GM18502 (cell line): ENCODE results near the gene SCG5.

ENCODE experiments used
- ATAC-seq: cut with Tn5 transposase; IDR thresholded peaks from one replicate; pipeline ENCODE4 v1.9.1; 2021; ENCODE audit warnings: mild to moderate bottlenecking; ENCODE audit not compliant: unreplicated experiment, poor library complexity

SCG5 gene

DNA sequence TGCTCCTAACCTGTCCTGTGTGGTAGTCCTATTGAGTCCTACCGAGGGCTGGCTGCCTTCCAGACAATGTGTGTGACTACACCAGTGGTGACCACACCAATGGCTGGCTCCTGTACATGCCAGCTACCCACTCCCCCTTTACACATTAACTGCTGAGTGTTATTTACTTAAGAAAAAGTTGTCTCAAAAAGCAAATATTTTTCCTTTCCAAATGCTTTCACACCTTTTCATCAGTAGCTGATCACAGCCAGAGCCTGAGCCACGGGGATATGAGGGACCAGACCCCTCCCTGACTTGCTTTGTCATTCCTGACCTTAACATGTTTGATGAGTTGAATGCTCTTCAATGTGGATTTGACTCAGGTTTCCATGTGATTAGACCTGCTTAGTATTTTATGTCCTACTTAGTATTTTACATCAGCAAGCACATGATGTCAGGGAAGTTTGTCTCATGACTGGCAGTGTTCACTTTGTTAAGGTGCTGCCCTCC is 46.7 kb downstream of the SCG5 start:
- ATAC-seq, result no peak

DNA sequence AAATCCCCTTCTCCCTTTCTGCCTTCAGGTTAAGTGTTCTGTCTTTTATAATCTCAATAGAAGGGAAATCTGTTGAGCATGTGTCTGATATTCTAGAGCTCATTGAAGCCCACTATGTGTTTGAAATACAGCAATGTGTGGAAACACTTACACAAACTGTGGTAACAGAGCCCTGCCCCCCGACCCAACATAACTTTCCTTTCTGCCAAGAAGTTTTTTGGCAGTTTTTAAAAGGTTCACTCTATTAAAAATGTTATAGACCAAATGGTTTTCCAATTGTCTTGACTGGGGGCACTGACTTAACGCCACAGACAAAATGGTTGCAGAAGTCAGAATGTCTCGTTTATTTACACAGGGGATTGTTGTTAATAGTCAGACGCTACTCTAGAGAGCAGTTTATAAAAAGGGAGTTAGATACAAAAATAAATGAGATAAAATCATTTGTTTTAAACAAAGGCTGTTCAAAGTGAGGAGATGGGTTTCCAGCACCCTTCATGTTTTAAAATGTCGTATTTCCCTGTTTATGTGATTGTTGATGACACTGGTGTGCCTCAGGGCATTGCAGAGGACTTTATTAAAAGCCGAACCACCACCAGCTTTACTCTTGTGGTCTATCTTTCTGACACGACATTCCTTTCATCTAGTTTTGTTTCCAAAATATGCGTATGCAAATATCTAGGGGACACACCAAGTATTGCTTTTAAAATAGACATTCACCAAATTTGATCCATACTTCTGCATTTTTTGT is 49.6 kb downstream of the SCG5 start:
- no peak for ATAC-seq

DNA sequence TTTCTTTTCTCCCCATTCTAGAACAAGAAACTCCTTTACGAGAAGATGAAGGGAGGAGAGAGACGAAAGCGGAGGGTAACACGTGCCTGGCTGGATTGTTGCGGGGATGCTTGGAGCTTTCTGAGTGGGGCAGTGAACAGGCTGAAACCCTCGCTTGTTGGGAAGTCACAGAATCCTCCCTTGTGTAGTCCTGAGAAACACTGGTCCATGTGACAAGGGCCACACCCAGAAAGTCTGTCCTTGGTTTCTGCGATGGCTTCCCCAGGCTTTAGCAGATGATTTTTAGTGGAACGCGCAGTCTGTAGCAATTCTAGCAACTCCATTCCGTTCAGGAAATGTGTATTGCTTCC is 50.2 kb downstream of the SCG5 start:
- no peak for ATAC-seq

DNA sequence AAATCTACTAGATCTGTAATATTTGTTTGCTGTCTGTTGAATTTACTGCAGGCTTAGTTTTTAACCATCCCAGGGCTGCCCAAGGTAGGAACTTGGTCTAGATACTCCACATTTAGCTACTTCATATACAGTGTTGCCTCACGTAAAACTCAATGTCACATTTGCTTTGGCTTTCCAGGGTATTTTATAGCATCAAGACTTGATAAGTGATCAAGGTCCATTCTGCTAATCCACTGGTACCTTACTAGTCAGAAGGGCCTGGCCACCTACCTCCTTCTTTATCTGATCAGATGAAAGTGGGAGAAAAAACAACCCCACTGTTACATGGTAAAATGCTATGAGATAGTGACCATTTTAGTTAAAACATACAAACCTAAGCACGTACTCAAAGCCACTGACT is 50.8 kb downstream of the SCG5 start:
- ATAC-seq, result no peak

DNA sequence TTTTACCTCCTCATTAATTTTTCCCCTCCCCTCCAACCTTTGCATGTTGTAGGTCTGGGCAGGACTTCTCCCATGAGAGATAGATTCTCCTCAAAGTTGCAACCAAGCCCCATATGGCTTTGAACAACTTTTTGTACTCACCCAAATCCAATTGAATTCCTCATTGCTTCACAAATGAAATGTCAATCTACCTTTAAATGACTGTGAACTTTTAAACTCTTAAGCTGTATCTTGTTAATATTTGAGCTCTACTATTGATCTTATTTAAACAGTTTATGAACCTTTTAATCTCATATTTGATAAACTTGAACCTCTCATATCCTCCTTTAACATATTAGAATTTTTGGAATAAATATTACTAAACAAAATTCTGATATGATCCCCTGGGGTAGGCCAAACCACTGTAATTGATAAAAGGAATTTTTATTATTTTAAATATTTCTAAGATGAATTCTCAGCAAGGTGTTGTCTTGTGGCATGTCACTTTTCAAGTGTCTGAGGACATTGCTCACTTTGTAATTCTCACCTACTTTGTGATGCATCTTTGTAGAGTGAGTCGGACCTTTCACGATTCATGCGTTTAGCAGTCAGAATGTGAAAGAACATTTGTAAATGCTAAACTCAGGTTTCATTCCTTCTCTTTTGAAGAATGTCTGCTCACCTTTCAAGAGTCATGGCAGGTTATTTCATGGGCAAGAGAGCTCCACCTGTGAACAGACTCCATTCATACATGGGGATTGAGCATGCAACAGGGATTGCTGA is 52.9 kb downstream of the SCG5 start:
- ATAC-seq, result no peak

DNA sequence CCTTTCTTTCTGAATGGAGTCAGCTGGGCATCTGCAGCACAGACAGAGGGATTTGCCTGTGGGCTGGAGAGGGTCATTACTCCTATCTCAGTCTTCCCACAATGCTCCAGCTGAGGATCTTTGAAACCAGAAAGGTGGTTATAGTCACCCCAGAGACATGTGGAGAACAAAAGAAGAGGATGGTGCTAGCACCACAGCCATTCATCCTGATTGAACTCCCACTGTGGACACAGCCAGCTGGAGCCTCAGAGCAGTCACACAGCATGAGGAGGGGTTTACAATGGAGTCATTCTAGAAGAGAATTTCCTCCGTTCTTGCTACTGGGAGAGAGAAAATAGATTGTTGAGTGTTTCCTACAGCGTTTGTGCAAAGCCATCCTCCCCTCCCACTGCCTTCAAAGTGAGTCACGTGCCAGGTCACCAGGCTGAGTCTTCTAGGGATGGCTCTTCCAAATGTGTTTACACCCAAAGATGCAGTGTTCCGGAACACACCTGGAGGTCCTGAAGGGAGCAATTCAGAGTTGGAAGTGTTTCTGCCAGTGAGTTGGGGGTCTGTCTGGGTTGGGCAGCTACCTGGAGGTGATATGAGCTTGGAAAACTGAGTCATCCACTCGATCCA is 57.4 kb downstream of the SCG5 start:
- no peak for ATAC-seq

DNA sequence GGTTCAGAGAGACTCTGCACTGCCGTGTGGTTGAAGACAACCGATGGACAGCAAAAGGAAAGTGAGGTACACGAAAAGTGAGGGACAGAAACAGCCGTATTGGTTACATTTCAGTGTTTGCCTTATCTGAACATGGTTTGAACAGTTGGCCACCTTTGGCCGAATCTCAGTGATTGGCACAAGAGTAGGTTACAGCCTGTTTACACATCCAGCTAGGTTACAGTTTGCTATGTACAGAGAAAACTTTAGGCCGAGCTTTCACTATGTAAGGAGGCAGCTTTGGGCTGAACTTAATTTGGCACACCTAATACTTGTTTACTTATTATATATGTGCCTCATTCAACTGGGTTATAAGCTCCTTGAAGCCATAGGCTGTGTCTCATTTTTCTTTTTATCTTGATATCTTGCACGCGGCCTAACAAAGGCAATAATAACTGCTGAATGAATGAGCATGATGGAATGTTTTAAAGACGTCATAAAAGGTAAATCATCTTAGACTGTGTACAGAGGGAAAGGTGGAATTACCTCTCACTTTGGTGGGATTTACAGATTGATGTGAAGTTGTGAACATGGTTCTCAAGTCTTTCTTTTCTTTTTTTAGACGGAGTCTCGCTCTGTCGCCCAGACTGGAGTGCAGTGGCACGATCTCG is 59.1 kb downstream of the SCG5 start:
- no peak for ATAC-seq

DNA sequence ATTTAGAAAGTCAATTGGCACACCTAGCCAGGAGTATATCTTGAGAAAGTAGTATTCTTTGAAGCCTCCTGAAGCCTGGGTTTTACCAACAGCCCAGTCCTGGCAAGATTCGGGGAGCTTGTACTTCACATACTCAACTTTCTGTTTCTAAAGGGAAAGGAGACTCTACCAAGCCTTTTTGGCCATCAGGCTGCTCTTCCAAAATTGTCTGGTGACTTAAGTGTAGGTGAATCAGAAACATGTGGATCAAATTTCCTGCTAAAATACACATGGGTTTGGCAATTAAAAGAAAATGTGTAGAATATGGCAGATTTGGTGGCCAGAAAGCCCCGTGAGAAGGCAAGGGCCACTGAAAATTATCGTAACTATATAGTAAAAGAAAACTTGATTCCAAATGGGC is 60.4 kb downstream of the SCG5 start:
- ATAC-seq, result no peak

DNA sequence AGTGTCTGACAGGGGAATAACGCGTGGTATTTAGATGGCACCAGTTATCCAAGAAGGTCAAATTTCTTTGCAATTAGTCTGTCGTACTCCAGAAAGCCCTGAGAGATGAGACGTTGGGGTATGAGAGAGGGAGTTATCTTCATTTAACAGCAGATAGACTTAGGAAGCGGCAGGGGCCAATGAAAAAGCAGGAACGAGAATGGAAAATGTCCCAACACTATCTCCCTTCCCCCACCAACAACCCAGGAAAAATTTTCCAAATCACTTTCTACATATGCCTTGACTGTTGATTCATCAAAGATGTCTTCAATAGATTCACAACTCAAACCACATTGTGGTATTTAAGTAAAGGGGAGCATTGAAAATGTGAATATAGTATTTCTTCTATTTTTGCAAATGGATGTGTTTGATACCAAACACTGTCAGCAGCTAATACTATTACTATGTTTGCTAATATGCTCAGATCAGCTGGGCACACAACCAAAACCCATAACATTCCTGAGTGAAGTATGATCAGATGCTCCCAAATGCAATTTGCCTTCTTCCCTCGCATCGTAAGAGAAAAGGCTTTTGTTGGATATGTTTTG is 63.0 kb downstream of the SCG5 start:
- no peak for ATAC-seq

DNA sequence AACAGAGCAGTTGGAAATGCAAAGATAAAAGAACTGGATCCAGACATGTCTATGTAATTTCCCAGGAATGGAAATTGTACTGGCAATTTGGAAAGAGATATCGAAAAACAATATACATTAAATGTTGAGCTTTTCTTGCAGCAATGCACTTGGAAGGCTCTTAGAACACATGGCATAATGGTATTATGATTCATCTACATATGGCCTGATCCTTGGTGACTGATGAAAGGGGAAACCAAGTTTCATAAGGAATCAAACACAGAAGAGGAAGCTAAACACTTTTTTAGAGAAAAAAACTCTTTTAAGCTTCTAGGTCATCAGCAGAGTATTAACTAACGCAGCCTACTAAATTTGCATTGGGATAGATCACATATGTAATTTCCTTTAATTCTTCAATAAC is 63.9 kb downstream of the SCG5 start:
- no peak for ATAC-seq

DNA sequence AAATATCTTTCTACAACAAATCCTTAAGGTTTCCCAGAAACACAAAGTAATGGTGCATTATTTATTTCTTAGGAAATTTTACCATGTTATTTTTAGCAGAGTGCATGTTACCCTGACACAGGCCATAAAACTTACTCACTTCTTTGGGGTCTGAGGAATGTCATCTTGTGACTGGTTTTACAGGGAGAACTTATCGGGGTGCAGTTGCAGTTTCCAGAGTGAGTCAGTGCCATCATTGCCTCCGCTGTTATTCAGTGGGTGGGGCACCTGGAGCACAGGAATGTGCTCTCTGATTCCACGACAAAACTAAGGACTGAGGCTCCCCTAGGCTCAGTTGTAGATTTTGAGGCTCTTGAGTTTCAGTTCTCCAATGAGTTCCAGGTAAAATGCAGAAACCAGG is 65.2 kb downstream of the SCG5 start:
- no peak for ATAC-seq

DNA sequence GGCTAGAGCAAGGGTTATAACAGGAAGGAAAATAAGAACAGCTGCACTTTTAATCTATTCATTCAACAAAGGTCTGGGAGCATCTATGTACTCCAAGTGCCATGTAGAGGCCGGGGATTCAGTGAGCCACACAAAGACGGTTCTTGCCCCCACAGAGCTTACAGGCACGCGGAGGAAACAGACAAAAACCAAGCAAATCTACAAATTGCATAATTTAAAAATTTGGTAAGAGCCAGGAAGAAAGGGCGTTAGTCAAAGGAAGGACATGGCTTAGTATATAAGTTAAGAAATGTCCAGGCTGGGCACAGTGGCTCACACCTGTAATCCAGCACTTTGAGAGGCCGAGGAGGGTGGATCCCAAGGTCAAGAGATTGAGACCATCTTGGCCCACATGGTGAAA is 65.9 kb downstream of the SCG5 start:
- no peak for ATAC-seq

DNA sequence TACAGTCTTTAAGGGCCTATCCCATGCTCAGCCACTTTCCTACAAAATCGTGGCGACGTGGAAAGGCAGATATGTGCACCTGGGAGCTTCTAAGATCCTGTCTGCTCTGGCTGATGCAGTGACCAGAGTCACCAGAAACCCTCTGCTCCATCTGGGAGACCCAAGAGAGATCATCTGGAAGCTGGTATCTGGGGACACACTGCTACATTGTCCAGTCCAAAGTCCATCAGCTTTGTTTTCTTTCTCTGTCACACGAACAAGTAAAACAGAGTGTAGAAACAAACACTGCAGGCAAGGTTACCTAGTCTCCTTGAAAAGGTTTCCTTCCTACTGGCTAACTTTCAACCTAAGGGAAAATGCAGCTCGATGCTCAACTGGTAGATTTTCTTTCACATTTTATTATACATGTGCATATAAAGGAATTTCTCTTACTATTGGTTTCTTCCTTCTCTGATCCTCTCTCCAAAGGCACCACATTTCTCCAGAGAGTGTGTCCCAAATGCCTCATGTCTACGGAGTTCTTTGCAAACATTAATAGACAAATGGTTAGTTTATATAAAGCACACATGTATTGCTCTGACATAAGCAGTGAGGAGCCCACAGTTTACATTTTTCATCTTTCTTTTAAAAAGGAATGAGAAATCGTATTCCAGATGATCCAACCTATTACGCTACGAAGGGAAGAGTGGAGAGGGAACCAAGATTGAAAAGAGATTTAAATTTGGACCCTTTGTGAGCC is 68.0 kb downstream of the SCG5 start:
- ATAC-seq, result no peak

DNA sequence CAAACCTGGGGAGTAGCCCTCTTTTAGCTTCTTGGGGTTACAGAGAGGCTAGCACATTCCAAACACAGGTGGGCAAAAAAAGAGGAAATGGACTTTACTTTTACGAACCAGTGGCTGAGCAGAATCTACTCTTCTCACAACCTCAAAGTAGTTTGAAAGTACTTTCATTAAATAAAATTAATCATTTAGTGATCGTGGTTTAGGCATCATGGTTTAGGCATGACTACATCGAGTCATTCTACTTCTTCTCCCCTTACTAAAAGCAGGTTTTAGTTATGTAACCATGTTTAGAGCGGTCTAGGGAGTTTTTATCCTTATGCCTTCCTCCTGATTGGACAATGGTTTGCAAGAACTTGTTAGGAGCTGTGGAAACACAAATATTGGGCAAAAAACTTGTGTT is 73.8 kb downstream of the SCG5 start:
- ATAC-seq, result no peak

DNA sequence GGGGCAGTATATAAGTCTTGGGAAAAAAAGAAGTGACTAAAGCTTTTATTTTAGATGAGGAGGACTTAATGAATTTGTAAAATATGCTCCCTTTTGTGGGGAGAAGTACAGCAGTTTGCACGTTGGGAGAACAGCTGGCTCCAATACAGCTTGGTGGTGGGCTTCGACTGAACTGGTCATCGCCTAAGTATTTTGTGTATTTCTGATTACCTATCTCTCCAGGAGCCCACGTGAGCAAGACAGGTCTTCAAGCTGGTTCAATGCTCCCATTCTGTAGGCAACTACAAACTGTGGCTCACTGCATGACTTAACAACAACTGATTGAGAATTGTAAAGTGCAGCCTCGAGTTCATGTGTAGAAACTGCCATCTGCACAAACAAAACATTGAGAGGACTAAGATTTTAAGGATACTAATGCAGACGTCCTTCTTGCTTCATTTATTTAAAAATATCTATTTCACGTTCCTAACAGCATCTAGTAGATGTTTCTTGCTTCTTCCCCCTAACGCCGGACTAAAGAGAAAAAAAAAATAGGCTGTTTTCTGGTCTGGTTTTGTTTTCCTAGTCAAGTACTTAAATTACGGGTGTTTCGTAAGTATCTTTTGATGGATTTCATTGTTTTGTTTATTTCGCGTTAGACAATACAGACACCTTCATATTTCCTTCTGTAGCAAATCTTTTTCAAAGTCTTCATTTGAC is 74.9 kb downstream of the SCG5 start:
- no peak for ATAC-seq

DNA sequence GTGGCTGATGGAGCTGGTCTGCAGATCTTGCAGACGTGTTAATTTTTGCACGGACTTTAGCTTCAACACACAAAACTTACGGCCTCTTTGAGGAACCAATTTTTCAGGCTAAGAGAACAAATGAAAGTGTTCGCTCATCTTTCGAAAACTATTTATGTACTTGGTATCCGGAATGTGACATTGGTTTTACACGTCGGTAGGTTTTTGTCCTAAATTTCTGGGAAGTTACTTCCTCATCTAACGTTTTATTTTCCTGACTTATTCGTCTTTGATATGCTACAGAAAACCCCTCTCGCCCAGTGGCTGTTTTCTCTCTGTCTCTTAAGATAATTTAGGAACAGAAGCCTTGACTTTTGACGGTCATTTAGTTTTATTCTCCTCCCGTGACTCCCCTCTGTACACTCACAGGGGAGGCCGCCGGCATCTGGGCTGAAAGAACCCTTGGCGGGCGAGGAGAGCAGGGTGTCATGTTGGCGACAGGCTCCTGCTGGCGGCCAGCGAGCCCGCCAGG is 75.5 kb downstream of the SCG5 start:
- no peak for ATAC-seq

DNA sequence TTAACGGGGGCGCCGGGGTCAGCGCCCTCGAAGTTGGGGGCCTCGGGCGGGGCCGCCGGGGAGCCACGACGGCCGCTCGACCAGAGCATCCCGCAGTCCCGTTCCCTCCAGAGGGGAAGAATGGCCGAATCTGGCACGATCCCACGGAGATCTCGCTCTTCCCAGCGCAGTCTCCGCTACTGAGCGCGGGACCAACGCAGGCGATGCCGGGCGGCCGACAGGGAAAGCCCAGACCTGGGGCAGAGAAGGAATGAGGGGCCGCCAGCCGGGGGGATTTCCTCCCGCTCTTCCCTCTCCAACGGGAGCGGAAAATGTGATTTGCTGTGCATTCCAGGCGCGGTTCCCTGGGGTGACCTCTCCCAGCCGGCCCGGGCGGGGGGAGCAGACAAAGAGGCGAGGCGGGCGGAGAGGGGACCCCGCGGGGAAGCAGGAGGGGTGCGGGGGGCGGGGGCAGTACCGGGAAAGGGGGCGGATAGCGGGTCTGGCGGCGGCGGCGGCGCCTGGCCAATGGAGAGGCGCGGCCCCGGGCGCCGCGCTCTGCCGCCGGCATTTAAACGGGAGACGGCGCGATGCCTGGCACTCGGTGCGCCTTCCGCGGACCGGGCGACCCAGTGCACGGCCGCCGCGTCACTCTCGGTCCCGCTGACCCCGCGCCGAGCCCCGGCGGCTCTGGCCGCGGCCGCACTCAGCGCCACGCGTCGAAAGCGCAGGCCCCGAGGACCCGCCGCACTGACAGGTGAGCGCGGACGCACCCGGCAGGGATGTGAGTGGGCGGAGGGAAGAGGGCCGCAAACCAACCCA is 76.1 kb downstream of the SCG5 start, which contains the start of gene GREM1:
TSS of gene GREM1 (plus strand) at position 579 of the 801 bp plus-strand sequence. CDS start 12,687 bp downstream, outside the sequence.
- no peak for ATAC-seq

DNA sequence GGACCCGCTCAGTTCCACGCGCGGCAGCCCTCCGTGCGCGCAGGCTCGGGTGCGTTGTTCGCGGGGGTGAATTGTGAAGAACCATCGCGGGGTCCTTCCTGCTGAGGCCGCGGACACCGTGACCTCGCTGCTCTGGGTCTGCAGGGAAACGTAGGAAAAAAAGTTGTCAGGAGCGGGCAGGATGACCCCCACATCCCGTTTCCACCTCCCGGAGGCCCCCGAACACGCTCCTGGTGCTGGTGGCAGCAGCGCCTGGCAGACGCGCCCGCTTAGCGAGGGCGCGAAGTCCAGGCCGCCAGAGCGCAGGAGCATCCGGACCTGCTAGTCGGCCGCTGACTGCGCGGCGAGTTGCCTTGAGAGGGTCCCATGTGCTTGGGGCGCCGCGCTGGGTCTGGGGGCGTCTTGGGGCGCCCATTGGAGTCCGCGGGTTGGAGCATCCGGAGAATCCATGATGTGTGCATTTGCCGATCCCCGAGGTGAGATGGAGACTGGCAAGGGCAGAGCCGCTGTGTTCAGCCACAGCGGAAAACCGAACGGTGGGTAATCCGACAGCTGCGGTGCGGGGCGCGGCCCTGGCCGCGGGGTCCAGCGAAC is 76.8 kb downstream of the SCG5 start:
- ATAC-seq, result no peak
